SH-SY5Y (cell line): ENCODE results near the gene MINDY1.

ENCODE experiments used
- GATA2 ChIP-seq: IDR thresholded peaks from 2 replicates; pipeline ENCODE4 v1.6.1; 2011; ENCODE audit warnings: mild to moderate bottlenecking, low read depth, low read length
- GATA3 ChIP-seq: IDR thresholded peaks from 2 replicates; pipeline ENCODE4 v1.6.1; 2011; ENCODE audit warnings: low read depth, mild to moderate bottlenecking, low read length, moderate library complexity

GRCh38 chr1:150974580-150975478 lies 31.9 kb downstream of the MINDY1 start, which contains the start of gene CERS2:
- no peak for TF ChIP-seq GATA2
- no peak for TF ChIP-seq GATA3
